NCI-H82 (cell line): ENCODE measurements around the gene CT83.
A peak's percentile ranks its signal among the peaks of the same experiment; 100 is the strongest.

ENCODE experiments used
- DNase-seq: peaks from one replicate; lab custom pipeline; 2025; lab: John Stamatoyannopoulos, UW

The CT83 gene, protein sequence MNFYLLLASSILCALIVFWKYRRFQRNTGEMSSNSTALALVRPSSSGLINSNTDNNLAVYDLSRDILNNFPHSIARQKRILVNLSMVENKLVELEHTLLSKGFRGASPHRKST

DNA sequence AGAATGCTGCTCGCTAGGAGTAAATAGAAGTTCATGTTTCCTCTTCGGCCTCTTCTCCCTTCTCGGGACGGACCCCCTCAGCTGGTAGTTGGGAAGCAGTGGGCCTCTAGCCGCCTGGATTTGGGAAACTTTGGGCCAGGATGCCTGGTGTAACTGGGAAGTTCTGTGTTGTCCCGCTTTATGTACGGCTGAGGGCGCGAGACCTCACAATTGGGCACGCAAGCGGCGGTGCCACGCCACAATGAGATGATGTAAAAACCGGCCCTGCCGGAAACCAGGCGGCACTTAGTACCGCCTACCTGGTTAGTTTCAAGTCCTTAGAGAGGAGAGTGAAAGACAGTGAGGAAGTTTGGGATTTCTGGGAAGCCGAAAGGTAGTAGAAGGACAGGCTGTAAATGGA is at the start of gene CT83:
Gene CT83 (minus strand): TSS at position 155 of the 400 bp plus-strand sequence. CDS start 120 bp downstream, at position 35.
- no peak for DNase-seq

DNA sequence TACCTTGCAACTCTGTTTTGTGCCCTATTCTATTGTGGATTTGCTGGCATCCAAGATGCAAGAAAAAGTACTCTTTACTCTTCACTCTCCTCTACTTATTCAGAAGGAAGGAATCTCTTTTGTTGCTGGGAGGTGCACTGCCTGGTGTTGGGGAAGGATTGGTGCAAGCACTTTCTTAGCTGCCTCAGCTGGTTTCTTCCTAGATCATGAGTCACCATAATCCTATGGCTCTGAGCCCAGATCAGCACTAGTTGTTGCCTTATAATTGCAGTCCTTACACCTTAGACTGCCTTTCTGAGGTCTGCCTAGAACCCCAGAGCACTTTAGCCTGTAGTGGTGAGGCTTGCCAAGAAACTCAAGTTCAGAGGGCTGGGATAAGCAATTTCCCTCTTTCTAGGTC is 37.0 kb upstream of the CT83 start:
- no peak for DNase-seq

DNA sequence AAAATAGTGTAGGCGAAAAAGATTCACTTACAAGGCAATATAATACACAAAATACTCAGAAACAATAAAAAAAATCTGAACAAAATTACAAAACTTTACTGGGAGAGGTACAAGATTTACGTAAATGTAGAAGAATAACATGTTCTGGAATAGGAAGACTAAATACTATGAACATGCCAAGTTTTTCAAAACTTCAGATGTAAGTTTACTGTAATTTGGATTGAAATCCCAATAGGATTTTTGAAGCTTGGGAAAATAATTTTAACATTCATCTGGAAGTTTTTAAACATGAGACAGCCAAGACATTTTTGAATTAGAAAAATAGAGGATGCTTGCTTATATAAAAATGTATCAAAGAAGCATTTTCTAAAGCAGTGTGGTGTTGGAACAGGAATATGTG is 30.5 kb upstream of the CT83 start:
- no peak for DNase-seq

DNA sequence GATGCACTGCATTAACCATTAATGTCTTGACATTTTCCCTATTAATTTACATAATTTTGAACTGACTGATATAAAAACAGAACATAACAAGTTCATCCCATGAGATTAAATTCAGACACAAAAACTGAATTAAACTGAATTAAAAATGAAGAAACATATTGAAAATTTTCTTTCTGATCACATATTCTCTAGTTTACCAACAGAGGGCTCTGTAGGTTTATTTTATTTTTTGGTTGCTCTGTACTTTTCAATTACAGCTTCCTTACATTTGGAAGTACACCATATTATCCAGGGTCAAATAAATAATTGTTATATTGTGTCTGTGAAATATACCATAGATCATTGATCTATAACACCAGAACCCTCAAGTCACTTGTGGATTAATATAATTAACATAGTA is 27.3 kb upstream of the CT83 start:
- DNase-seq, result peak; percentile 3

DNA sequence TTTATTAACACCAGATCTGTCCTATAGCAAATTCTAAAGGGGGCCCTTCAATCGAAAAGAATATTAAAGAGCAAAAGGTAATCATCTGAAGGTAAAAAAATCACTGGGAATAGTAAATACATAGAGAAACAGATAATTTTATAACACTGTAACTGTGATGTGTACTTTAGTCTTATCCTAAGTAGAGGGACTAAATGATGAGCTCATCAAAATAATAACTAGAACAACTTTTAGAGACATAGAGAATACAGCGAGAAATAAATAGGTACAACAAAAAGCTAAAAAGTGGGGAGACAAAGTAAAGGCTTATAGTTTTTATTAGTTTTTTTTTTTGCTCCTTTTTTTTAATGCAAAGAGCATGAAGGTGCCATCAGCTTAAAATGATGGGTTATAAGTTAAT is 17.3 kb upstream of the CT83 start:
- DNase-seq, result no peak

DNA sequence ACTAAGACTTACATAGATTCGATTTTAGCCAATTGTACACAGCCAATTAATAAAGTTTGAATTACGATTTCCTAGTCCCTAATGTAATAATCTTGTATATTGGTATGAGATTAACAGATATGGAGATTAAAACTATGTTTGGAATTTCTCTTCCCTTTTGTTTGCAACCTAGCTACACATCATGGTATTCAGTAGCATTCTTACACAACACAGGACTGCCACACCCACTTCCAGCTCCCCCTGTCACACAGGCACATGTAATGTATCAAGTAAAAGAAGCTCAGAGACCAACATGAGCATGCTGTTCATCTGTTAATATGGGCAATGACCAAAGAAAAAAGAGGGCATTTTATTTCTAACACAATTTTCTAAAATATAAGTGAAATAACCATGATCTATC is 13.6 kb downstream of the CT83 start:
- DNase-seq, result no peak

DNA sequence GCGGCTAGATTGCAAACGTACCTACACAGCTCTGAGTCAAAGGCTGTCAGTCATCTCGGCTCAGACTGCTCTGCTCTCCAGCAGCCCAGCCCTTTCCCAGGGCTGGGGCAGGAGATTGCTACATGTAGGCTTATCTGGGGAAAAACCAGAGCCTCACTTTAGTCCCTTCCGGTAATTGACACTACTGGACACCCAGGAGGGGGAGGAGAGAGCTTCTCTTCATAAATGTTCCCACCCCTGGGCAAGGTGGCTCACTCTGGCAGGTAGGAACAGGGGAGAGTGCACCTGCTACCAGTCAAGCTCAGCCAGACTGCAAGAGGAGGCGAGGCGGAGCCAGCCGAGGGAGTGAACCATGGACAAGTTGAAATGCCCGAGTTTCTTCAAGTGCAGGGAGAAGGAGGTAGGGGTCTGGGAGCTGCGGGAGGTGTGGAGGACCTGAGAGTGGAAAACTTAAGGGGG is 26.4 kb downstream of the CT83 start, which contains the start of gene SLC6A14:
Gene SLC6A14 (plus strand): TSS at position 249 of the 459 bp plus-strand sequence. CDS start 104 bp downstream, at position 353.
- no peak for DNase-seq

DNA sequence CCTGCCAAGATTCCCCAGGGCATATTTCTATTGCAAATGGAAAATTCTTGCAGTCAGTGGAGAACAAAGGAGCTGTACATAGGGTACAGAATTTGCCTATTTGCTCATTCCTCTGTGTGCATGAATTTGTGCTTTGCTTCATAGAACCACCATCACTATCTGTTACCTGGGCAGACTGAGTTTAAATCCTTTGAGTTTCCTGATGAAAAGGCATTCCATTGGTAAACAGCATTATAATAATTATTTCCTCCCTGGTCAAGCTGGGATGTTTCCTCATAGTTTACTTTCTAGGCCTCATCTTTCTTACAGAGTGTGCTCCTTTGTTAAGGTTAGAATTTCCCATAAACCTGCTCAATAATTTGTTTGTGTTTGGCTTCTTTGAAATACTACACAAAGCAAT is 27.2 kb downstream of the CT83 start:
- DNase-seq, result no peak

DNA sequence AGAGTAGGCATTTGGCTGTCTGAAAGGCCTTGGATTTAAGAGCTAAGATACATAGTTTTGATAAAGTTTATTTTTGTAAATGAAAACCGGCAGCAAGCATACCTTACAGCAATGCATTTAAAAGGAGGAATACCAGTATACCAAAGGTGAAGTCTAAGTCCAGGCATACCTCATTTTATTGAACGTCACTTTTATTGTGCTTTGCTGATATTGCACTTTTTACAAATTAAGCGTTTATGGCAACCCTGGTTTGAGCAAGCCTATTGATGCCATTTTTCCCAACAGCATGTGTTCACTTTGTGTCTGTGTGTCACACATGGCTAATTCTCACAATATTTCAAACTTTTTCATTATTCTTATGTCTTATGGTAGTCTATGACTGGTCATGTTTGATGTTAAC is 34.8 kb downstream of the CT83 start:
- DNase-seq, result no peak

DNA sequence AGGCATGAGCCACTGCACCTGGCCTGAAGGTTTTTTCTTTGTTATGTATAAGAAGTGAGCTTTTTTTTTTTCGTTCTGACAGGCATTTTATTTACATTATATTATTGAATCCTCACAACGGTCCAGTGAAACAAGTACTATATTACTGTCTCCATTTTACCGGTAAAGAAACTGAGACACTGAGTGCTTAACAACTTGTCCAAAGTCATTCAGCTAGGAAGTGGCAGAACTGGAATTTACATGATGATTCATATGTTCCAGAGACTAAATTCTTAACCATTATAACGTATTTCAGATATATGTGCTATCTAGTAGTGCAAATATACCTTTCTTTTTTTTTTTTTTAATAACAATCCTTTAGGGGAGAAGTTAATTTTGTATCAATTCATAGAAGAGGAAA is 44.8 kb downstream of the CT83 start:
- no peak for DNase-seq

DNA sequence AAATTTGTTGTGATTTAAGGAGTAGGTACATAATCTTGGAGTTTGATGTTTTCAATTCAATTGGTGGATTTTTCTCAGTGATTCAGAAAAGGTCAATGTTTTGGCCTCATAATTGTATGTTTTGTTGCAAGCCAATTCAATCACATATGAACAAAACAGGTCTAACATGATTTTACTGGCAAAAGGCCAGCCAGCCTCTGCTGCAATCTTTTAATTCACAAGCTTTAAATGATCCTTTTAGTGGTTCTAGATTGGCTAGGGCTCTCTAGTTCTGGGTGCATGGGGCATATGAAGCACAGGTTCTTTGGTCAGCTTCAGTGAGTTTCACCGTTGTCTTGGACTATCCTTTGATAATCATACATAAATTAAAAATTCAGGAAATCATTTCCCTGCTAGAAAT is 45.6 kb downstream of the CT83 start:
- DNase-seq, result peak; percentile 0

DNA sequence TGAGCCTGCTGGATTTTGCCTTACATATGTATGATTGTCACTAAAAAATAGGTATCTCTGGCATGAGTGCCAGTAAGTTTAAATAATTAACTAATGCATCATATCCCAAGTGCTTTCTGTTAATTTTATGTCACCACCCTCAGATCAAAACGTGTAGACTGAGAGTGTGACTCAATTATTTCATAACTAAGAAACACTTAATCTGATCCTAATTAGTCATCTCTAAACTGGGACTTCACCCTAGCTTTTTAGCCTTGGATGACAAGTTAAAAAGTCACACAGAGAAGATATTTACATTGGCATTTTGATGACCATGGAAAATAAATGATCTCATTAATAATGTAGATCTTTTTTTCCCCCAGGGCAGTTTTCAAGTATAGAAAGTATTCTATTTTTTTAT is 49.5 kb downstream of the CT83 start:
- DNase-seq, result no peak
